HG03558 (cell line): ENCODE measurements around the gene ACTA2.

Source experiments
- ATAC-seq: cut with Tn5 transposase; IDR thresholded peaks from one replicate; pipeline ENCODE4 v1.9.1; 2021; ENCODE audit warnings: moderate number of reproducible peaks; ENCODE audit not compliant: unreplicated experiment; ENCODE audit errors: extremely low read depth

Gene ACTA2

DNA sequence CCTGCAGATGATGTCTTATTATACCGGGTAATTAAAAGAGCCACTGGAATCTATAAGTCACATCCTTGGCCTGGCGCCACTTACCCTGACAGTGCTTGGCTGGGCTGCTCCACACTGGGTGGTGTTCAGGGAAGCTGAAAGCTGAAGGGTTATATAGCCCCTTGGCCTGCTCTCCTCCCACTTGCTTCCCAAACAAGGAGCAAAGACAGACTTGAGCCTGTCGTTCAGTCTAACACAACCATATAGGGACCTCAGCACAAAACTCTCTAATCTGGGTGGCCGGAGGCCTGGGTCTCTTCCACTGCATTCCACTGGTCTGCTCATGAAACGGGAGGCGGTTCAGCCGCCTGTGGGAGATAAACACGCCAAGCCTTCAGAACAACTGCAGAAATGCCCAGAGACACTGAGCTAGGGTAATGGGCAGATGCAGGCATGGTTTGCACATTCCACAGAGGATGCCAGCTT, at the start of gene ACTA2:
ACTA2 (minus strand) TSS at position 127 of the 465 bp plus-strand sequence. CDS start 3,843 bp downstream, outside the sequence.
- ATAC-seq: no peak

DNA sequence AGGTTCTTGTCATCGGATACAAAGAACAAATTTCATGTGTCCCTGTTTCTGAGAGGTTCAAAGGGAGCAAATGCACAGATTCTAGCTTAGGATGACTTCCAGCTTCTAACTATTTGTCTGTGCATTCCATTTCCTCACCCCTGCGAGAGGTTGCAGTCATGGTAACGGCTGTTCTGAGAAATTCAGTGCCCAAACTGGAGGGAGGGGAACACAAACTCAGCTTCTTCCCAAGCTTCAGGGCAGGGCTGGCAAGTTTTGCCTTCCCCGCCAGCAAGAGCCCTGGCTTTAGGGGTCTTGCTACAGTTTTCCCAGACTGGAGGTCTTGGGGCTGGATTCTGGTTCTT, 49.1 kb upstream of the ACTA2 start:
- ATAC-seq: no peak

DNA sequence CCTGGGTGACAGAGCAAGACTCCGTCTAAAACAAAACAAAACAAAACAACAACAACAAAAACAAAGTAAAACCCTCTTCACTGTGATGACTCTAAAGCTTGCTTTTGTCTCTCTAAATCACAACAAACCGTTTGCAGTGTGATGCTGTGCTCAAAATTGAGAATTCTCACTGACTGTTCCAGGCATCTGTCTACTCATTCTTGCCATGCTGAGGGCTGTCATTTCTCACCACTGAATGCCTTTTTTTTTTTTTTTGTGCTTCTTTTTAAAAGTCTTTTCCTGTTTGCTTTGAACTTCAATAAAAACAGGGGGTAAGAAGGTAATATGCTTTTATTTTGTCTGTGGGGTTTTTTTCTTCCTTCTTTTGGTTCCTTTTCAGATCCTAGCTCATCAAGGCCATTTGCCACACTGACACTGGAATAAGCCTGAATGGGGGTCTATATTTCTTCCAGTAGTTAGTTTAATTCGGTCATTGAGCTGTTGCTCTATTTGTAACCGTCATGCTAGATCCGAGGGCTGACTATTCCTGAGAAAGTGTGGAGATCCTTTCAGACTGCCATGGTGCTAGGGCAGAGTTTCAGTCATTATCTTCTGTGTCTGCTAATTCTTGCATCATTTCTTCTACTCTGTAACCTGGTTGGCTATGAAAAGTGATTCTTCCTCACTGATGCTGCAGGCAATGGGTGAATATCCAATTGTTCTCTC, 48.6 kb upstream of the ACTA2 start:
- ATAC-seq: no peak

DNA sequence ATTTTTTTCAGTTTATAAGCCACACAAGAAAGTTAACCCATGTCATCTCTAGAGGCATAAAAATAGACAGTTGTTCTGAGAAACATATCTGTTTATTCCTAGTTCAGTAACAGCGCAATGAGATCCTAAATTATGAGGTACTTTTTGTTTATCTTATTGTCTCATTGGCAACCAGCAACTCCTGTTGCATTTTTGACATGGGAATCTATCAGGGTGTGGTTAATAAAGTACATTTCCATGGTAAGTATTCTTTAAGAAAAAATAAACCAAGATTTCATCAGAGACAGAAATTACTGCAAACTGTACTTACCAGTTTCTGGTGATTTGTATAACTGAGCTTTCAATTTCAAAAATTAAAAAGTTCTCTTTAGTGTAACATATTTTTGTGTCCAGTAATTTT, 47.1 kb upstream of the ACTA2 start:
- no peak for ATAC-seq

DNA sequence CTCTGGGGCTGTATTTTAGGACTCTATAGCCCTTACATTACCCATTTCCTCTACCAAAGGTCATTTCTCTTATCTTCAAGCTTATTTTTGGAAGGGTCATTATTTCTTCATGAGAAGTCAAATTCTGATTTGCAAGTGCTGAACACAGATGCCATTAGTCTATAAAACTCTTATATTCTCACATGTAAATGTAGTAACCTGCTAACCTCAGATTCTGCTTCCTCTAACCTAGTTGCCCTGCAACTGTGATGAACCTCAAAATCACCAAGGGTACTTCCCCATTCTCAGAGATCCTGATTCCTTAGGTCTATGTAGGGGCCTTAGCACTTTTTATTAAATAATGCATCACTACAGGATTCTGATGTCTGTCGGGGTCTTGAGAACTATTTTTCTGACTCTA, 44.4 kb upstream of the ACTA2 start:
- peak; percentile 43 for ATAC-seq

DNA sequence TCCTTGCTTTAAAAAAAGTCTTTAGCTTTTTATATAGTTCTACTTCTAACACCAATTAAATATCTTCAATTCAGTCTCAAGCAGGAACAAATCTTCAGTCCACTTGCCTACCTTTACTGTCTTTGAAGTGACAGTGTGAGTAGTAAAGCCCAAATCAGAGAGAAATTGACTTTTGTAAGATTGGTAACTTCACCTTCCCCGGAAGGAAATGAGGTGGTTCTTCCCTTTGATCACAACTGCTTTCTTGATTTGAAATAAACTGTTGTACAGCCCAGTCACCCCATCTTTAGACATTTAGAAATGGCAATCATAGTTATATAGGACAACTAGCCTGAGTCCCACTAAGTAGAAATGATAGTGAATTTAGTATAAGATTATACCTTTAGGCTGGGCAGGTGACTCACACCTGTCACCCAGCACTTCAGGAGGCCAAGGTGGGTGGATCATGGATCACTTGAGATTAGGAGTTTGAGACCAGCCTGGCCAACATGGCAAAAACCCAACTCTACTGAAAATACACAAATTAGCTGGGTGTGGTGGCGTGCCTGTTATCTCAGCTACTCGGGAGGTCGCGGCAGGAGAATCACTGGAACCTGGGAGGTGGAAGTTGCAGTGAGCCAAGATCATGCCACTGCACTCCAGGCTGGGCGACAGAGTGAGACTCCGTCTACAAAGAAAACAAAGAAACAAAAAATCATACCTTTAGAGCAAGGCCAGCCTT, 42.7 kb upstream of the ACTA2 start:
- ATAC-seq: no peak

DNA sequence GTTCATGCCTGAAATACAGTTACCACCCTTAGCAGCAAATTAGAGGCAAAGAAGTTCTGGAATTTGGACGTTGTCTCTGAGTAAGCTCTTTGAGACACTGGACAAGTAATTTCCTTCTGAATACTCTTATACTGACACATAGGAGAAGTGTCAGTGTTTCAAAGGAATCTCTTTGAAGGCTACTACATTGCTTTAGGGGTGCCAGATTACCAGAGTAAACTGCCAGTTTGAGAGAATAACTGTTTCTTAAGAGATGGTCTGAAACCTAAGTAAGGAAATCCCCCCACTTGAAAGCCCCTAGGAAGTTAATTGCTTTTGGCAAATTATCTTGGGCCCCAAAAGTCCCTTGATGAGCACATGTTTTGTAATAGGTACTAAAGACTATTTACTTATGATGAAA, 41.4 kb upstream of the ACTA2 start:
- no peak for ATAC-seq

DNA sequence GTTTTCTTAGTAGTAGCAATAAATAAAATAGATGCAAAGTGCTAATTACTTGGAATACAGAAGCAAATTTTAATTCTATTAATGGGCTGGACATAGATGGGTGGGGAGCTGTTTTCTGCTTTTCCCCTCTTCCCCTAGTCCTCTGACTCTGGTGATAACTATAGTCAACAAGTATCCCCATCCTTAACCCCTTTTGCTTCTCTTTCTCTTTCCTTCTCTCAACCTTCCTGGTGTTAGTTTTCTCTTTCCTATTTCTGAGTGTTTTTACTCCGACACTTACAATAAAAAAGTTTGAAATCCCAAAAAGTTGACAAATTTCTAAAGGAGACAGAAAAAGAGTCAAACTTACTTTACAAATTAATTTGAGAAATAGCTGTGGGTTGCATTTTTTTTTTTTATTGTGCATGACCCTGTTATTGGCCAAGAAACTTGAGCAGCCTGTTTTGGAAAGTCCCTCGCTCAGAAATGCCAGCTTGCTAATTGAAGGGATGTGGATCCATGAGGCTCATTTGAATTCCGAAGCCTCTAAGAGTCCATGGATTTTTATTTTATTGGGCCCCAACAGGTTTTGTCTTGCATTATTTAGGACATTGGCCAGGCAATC, 40.5 kb upstream of the ACTA2 start:
- no peak for ATAC-seq

DNA sequence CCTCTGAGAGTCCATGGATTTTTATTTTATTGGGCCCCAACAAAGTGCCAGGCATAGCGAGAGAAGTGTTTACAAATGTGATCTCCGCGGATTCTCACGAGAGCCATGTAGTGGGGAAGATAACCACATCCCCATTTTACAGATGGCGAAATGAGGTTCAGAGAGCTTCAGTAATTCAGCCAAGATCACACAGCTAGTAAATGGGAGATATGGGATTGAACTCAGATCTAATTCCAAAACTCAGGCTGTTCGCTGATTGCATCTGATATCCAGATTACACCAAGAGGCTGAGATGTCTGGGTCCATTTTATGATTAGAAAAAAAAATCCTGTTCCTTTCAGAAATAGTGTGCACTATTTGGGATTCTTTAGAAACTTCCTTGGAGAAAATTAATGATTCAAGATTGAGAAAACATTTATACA, 39.3 kb upstream of the ACTA2 start:
- ATAC-seq: no peak

DNA sequence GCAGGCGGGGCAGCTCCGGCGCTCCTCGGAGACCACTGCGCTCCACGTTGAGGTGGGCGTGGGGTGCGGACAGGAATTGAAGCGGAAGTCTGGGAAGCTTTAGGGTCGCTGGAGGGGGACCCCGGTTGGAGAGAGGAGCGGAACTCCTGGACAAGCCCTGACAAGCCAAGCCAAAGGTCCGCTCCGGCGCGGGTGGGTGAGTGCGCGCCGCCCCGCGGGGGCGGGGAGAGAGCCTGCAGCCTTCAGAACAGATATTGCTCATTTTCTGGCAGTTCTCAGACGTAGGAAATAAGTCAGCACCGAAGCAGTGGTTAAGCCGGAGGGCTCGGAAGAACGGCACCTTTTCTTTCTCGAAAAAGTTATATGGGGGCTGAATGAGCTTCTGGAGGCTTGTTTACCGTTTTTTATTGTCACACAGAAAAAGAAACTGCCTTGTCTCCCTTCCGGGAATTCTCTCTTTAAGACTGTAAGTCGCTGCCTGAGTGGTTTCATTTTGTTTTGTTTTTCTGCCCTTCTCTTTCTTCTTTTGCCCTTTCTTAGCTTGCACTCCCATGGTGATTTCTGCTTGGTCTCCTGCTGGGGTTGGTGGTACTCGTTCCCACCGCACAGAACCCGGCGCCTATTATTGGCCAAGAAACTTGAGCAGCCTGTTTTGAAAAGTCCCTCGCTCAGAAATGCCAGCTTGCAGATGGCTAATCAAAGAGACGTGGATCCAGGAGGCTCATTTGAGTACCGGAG, 38.8 kb upstream of the ACTA2 start:
- no peak for ATAC-seq

DNA sequence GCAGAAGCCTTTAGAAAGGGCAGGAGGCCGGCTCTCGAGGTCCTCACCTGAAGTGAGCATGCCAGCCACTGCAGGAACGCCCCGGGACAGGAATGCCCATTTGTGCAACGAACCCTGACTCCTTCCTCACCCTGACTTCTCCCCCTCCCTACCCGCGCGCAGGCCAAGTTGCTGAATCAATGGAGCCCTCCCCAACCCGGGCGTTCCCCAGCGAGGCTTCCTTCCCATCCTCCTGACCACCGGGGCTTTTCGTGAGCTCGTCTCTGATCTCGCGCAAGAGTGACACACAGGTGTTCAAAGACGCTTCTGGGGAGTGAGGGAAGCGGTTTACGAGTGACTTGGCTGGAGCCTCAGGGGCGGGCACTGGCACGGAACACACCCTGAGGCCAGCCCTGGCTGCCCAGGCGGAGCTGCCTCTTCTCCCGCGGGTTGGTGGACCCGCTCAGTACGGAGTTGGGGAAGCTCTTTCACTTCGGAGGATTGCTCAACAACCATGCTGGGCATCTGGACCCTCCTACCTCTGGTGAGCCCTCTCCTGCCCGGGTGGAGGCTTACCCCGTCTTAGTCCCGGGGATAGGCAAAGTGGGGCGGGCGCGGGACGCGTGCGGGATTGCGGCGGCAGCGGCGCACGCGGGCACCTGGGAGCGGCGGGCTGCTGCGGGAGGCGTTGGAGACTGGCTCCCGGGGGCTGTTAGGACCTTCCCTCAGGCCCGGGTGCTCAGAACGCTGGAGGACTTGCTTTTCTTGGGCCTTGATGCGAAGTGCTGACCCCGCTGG, 38.0 kb upstream of the ACTA2 start, which contains the start of gene FAS:
FAS (plus strand) TSS at position 415 of the 777 bp plus-strand sequence; CDS start at position 494, 79 bp downstream.
- no peak for ATAC-seq

DNA sequence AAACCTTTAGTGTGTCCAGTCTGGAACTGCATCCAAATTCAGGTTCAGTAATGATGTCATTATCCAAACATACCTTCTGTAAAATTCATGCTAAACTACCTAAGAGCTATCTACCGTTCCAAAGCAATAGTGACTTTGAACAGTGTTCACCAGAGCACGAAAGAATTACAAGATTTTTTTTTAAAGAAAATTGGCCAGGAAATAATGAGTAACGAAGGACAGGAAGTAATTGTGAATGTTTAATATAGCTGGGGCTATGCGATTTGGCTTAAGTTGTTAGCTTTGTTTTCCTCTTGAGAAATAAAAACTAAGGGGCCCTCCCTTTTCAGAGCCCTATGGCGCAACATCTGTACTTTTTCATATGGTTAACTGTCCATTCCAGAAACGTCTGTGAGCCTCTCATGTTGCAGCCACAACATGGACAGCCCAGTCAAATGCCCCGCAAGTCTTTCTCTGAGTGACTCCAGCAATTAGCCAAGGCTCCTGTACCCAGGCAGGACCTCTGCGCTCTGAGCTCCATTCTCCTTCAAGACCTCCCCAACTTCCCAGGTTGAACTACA, 37.3 kb upstream of the ACTA2 start:
- ATAC-seq: no peak

DNA sequence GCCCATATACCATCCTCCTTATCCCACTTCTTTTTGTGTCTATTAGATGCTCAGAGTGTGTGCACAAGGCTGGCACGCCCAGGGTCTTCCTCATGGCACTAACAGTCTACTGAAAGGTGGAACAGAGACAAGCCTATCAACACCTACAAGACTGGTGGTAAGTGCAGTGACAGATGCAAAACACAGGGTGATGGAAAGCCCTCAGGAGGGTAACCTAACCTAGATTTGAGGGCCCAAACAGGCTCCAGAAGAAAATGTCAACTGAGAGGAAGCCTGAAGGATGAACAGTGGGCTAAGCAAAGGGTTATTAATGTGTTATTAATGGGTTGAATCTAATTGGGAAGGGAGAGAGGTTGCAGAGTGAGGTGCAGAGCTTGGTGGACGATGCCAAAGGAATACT, 36.9 kb upstream of the ACTA2 start:
- ATAC-seq: no peak

DNA sequence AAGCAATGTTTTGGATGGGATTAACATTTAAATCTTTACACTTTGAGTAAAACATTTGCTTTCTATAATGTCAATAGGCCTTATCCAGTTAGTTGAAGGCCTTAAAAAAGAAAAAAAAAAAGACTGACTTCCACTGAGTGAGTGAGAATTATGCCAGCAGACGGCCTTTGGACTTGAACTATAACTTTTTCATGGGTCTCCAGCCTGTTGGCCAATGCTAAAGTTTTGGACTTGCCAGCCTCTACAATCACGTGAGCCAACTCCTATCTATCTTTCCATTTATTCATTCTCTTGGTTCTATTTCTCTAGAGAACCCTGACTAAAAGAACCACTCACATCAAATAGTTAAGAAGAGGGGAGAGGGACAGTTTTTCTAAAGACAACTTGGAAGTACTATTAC, 35.3 kb upstream of the ACTA2 start:
- ATAC-seq: no peak

DNA sequence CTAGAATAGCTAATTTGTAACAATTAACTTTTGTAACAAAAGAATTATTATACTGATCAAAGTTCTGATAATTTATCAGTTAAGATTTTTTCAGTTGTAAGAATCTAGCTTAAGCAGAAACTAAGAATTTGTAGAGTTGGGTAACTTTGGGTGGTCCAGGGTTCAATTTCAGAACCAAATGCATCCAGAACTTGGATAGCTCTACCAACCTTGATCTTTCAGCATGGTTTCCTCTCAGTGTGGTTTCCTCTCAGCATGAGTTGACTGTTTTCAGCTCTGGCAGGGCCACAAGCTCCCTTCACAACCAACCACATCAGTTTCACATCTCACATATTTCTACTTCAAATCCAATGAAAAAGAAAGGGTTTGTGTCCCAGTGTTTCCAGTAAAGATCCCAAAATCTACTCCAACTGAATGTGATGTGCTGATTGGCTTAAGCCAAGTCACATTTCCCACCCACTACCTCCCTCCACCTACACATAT, 34.7 kb upstream of the ACTA2 start:
- no peak for ATAC-seq

DNA sequence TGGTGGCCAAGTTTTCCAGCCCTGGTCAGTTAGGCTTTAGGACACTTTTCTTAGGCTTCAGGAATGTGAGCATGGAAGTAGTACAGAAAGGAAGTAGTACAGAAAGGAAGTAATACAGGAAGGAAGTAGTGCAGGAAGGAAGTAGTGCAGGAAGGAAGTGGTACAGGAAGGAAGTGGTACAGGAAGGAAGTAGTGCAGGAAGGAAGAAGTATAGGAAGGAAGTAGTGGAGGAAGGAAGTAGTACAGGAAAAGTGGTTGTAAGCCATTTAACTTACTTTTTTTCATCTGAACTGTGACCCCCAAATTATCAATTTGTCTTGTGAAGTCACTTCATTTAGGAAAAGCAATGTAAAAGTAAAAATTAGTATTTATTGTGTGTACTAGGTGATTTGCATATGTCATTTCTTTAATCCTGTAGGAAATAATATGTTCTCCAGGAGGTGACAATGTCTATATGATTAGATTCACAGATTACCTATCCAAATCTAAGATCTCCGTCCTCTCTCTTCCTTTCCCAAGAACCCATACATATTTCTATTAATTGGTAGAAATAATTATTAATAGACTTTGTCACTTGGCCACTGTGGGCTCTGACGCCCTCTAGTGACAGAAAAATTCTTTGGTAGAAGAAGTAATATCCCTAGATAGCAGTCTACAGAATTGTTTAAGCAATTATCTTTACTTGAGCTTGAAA, 34.1 kb upstream of the ACTA2 start:
- ATAC-seq: no peak

DNA sequence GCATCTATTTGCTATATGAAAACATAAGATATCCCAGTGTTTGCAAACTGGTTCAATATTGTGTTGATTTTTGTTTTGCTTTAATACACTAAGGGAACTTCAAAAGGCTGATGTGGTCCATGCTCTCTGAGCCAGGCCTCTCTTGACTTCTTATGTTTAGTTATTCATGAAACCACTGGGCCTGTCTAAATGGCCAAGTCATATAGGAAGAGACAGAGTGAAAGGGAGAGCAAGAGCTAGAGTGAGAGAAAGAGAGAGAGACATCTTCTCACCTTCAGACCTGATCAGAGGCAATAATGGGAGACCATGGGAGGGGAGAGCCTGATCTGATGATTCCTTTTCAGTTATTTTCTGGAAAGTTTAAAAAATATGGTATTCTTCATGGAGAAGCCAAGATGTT, 32.0 kb upstream of the ACTA2 start:
- ATAC-seq: no peak

DNA sequence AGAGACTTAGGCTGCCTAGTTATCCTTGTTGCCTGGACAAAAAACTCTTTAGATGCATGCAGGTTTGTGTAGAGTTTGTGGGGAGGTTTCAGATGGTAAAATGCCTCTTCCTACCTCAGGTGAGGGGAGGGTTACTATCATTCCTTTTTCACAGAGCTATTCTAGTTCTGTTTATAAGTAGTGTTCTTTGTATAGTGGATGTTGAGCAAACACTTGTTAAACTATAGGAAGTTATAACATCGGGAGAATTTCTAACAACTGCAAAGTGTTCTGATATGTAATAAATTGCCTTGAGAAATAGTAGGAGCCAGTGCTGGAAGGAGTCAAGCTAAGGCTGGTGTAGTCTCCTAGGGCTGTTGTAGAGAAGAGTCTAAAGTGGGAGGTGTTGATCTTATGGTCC, 31.4 kb upstream of the ACTA2 start:
- ATAC-seq: no peak

DNA sequence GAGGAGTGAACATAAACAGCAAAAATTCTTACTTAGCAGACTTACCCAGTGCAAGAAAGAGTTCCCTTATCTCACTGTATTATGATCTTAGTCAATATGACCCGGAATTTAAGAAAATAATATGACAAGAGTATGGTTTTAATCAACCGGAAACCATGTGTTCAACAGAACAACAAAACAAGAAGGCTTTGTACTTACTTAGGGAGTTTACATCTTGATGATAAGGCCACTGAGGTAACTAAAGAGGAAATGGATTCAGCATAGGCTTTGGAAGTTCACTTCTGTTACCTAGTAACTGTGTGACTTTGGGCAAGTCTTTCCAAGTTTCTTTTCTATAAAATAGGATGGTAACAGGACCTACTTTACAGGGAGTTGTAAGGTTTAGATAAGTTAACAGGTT, 30.6 kb upstream of the ACTA2 start:
- no peak for ATAC-seq
